Activated T-cell treated with anti-CD3 and anti-CD28 coated beads, Interleukin-2, amount 50 U/mL, for 24 hours (primary cell): ENCODE data around the gene SPPL2A.
A peak's percentile ranks its signal among the peaks of the same experiment; 100 is the strongest.
"Not testable (repeated sequence)": the region's sequence is repeated elsewhere in the genome, so short reads cannot be mapped to it uniquely, and the experiment has no call there.

Source experiments
- DNase-seq: peaks from one replicate; pipeline ENCODE4 v3.0.0-alpha.2; 2020
- H3K27ac Mint-ChIP-seq: 2 replicates; pipeline ENCODE4 v1.8.0; 2020; ENCODE audit warnings: mild to moderate bottlenecking, mixed read lengths
- H3K27me3 Mint-ChIP-seq: 2 replicates; pipeline ENCODE4 v1.8.0; 2020; ENCODE audit warnings: mixed read lengths
- H3K36me3 Mint-ChIP-seq: 2 replicates; pipeline ENCODE4 v1.8.0; 2020; ENCODE audit warnings: low read depth, mixed read lengths
- H3K4me1 Mint-ChIP-seq: 2 replicates; pipeline ENCODE4 v1.8.0; 2020; ENCODE audit warnings: low read depth, mixed read lengths
- H3K4me3 Mint-ChIP-seq: 2 replicates; pipeline ENCODE4 v1.8.0; 2020; ENCODE audit warnings: mild to moderate bottlenecking, moderate library complexity, mixed read lengths
- H3K9me3 Mint-ChIP-seq: 2 replicates; pipeline ENCODE4 v1.8.0; 2020; ENCODE audit warnings: mixed read lengths

The SPPL2A gene, protein sequence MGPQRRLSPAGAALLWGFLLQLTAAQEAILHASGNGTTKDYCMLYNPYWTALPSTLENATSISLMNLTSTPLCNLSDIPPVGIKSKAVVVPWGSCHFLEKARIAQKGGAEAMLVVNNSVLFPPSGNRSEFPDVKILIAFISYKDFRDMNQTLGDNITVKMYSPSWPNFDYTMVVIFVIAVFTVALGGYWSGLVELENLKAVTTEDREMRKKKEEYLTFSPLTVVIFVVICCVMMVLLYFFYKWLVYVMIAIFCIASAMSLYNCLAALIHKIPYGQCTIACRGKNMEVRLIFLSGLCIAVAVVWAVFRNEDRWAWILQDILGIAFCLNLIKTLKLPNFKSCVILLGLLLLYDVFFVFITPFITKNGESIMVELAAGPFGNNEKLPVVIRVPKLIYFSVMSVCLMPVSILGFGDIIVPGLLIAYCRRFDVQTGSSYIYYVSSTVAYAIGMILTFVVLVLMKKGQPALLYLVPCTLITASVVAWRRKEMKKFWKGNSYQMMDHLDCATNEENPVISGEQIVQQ

DNA sequence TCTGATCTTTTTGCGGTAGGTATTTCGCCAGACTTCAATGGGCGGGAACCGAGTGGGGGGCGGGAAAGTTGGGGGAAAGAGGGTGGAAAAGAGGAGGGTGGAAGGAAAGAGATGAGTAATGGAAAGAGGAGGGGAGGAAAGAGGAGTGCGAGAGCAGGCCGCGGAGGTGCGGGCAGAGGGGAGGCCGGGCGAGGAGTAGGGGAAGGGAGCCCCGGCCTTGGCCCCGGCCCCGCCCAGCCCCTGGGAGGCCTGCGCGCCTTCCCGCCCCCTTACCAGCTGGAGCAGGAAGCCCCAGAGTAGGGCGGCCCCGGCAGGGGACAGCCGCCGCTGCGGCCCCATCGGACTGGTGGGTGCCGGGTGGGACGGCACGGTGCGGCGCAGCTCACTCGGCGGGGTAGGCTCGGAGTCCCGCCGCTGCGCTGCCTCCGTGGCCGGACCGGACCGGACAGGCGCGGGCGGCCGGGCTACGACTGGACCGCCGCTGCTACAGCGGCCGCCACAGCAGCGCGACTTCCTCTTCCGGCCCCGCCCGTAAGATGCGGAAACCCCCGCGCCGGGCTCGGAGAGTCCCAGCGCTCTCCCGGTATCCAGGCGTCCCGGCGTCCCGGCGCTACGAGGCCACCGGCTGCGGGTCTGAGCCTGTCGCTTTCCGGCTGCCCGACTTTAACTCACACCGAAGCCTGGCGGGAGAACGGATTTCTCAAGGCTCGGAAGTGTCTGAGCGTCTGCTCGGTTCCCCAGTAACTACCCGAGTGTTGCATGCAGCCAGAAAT is at the start of gene SPPL2A:
SPPL2A (minus strand) TSS at position 512 of the 773 bp plus-strand sequence; CDS start at position 339, 173 bp downstream.
- peak within 1 kb of the TSS; percentile 88 for H3K4me3 Mint-ChIP-seq
- H3K9me3 Mint-ChIP-seq: no peaks in the 10 kb centered on the region
- H3K4me1 Mint-ChIP-seq: peaks cover 66% of the 10 kb centered on the region
- peak within 1 kb of the TSS; percentile 98 for H3K27ac Mint-ChIP-seq
- peak; percentile 90 for DNase-seq
- H3K27me3 Mint-ChIP-seq: no peaks in the 10 kb centered on the region
- peaks cover 38% of the 10 kb centered on the region for H3K36me3 Mint-ChIP-seq

DNA sequence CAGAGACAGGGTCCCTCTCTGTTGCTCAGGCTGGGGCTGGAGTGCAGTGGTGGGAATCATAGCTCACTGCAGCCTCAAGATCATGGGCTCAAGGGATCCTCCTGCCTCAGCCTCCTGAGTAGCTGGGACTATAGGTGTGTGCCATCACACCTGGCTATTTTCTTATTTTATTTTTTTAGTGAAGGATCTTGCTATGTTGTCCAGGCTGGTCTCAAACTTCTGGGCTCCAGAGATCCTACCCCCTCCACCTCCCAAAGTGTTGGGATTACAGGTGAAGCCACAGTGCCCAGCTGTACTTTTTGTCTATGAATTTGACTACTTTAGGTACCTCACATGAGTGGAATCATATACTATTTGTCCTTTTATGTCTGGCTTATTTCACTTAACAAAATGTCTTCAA is 49.1 kb upstream of the SPPL2A start:
- no peaks in the 10 kb centered on the region for H3K4me1 Mint-ChIP-seq
- no peak for DNase-seq
- H3K27ac Mint-ChIP-seq: no peak overlapping the region
- no peak overlapping the region for H3K4me3 Mint-ChIP-seq
- H3K27me3 Mint-ChIP-seq: no peaks in the 10 kb centered on the region
- H3K9me3 Mint-ChIP-seq: no peaks in the 10 kb centered on the region
- H3K36me3 Mint-ChIP-seq: no peaks in the 10 kb centered on the region

DNA sequence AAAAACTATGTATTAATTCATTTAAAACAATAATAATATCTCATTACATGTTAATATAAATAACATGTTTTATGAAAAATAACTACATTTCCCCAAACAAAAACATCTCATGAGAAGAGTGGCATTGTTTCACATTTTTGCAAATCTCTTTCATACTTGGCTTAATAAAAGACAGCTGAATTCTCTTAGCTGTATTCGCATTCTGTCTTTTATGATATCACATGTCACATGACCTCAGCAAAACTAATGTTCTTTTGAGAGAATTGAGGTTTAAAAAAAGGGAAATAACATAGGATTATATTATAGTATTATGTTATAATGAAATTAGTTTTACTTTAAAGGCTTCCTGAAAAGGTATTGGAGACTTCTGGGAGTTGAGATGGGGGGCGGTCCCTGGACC is 48.4 kb upstream of the SPPL2A start:
- Mint-ChIP-seq H3K9me3 (no peaks in the 10 kb centered on the region), H3K4me3 (no peak overlapping the region), H3K27me3 (no peaks in the 10 kb centered on the region), H3K4me1 (no peaks in the 10 kb centered on the region), H3K36me3 (no peaks in the 10 kb centered on the region), H3K27ac (no peak overlapping the region)
- no peak for DNase-seq

DNA sequence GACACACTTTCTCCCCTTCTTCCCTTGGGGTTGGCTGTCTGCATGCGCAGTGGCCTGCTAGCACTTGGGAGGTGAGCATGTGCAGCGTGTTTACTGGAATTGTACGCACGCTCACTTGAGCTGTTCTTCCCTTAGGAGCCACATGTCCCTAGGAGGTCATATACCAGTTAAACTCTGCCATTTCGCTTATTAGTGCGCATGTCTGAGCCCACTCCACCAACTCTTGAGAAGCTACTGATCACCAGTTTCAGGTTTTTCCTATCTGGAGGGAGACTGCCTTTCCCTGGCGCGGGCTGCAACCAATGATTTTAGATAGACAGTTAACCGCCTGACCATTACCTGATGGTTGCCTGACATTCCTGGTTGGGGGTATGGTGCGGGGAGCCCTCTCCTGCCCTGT is 47.6 kb upstream of the SPPL2A start:
- Mint-ChIP-seq H3K4me1 (no peaks in the 10 kb centered on the region), H3K36me3 (no peaks in the 10 kb centered on the region), H3K27ac (no peak overlapping the region), H3K9me3 (no peaks in the 10 kb centered on the region), H3K27me3 (no peaks in the 10 kb centered on the region), H3K4me3 (no peak overlapping the region)
- no peak for DNase-seq

DNA sequence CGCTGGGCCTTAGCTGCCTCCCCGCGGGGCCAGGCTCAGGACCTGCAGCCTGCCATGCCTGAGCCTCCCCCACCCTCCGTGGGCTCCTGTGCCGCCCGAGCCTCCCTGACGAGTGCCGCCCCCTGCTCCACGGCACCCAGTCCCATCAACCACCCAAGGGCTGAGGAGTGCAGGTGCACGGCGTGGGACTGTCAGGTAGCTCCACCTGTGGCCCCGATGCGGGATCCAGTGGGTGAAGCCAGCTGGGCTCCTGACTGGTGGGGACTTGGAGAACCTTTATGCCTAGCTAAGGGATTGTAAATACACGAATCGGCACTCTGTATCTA is 46.6 kb upstream of the SPPL2A start:
- H3K36me3 Mint-ChIP-seq, H3K4me3 Mint-ChIP-seq, H3K4me1 Mint-ChIP-seq, DNase-seq, H3K27ac Mint-ChIP-seq, H3K9me3 Mint-ChIP-seq, H3K27me3 Mint-ChIP-seq: not testable (repeated sequence)

DNA sequence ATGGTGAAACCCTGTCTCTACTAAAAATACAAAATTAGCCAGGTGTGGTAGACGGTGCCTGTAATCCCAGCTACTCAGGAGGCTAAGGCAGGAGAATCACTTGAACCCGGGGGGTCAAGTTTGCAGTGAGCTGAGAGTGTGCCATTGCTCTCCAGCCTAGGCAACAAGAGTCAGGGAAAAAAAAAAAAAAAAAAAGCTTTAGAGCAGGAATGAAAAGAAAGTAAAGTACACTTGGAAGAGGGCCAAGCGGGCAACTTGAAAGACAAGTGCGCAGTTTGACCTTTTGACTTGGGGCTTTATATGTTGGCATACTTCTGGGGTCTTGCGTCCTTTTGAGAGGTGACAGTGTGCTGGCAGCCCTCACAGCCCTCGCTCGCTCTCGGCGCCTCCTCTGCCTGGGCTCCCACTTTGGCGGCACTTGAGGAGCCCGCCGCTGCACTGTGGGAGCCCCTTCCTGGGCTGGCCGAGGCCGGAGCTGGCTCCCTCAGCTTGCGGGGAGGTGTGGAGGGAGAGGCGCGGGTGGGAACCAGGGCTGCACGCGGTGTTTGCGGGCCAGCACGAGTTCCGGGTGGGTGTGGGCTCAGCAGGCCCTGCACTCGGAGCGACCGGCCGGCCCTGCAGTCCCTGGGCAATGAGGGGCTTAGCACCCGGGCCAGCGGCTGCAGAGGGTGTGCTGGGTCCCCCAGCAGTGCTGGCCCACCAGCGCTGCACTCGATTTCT is 46.1 kb upstream of the SPPL2A start:
- H3K9me3 Mint-ChIP-seq, H3K27me3 Mint-ChIP-seq, DNase-seq, H3K36me3 Mint-ChIP-seq, H3K27ac Mint-ChIP-seq, H3K4me3 Mint-ChIP-seq, H3K4me1 Mint-ChIP-seq: not testable (repeated sequence)

DNA sequence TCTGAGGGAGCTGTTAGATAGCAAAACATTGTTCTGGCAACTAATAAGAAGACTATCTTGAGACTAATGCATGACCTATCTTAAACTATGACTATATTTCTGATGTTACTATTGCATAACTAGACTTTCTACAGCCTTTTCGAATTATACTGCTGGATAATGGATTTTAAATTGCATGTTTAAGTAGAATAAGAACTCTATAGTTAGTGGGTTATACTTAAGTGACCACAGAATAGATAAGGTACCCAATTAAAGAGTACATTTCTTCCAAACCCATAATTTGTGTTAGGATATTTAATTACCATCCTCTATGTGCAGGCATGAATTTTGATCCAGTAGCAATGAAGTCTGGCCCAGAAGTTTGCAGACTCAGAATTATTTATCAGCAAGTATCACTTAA is 44.6 kb upstream of the SPPL2A start:
- Mint-ChIP-seq H3K27me3 (no peaks in the 10 kb centered on the region), H3K9me3 (no peaks in the 10 kb centered on the region), H3K36me3 (no peaks in the 10 kb centered on the region), H3K27ac (no peak overlapping the region), H3K4me1 (no peaks in the 10 kb centered on the region), H3K4me3 (no peak overlapping the region)
- no peak for DNase-seq

DNA sequence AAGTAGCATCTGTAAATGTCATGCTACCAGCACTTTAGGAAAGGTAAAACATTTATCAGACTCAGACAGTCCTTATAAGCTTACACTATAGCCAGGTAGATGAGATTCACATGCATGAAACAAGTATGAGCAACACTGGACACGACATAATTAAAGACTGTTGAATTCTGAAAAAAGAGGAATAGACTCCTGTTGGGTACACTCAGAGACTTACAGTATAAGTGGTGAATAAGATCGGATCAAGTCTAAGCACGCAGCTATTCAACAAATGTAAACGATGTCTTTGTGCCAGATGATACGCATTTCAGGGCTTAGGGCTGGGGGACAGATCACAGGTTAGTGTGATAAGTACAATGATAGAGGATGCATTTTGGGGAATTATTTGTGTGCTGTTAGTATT is 43.2 kb upstream of the SPPL2A start:
- no peaks in the 10 kb centered on the region for H3K4me1 Mint-ChIP-seq
- no peak overlapping the region for H3K4me3 Mint-ChIP-seq
- no peak for DNase-seq

DNA sequence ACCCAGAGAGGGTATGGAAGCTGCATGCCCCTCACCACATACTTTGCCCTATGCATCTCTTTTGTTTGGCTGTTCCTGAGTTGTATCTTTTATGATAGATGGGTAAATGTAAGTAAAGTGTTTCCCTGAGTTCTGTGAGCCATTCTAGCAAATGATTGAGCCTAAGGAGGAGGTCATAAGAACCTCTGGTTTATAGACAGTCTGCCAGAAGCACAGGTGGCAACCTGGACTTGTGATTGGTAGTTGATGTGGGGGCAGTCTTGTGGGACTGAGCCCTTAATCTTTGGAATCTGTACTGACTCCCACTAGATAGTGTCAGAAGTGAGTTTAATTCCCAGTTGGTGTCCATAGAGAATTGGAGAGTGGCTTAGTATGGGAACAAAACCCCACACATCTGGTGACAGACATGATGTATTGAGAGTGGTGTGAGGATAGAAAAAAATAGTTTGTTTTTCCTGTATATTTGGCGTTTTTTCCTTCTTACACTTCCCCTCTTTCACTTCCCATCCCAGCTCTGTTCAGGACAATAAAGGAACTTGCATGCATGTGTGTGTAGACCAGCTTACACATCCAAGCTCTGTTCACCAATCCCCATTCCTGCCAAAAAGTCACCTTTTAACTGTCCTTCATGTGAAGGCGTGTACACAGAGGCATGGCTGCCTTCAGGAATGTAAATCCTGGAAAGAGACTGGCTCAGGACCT is 38.1 kb upstream of the SPPL2A start:
- no peak for DNase-seq
- Mint-ChIP-seq H3K4me1 (peaks cover 2% of the 10 kb centered on the region), H3K27me3 (no peaks in the 10 kb centered on the region), H3K4me3 (no peak overlapping the region), H3K9me3 (no peaks in the 10 kb centered on the region), H3K27ac (no peak overlapping the region), H3K36me3 (no peaks in the 10 kb centered on the region)

More for the DNA sequence above, 43.2 kb upstream of the SPPL2A start:
- Mint-ChIP-seq H3K27ac (no peak overlapping the region), H3K36me3 (no peaks in the 10 kb centered on the region), H3K9me3 (no peaks in the 10 kb centered on the region), H3K27me3 (no peaks in the 10 kb centered on the region)

DNA sequence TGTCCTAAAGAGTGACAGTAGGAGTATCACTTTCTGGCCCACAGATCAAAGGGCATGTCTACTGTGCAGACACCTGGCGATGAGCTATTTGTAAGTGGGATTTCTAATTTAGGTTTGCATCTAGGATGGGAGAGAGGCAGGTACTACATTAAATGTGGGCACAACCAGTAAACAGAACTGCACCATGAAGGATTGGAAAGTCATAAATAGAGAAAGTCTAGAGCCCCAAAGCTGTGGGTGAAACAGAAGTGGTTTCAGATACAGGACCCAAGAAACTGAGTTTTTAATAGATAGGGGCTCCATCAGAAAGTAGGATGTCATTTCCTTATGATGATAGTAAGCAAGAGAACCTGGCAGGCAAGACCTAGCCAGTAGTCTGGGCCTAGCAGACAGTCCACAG is 35.2 kb upstream of the SPPL2A start:
- DNase-seq: no peak
- no peak overlapping the region for H3K4me3 Mint-ChIP-seq
- H3K36me3 Mint-ChIP-seq: no peaks in the 10 kb centered on the region
- H3K27me3 Mint-ChIP-seq: no peaks in the 10 kb centered on the region
- no peaks in the 10 kb centered on the region for H3K9me3 Mint-ChIP-seq
- no peak overlapping the region for H3K27ac Mint-ChIP-seq
- peaks cover 2% of the 10 kb centered on the region for H3K4me1 Mint-ChIP-seq

DNA sequence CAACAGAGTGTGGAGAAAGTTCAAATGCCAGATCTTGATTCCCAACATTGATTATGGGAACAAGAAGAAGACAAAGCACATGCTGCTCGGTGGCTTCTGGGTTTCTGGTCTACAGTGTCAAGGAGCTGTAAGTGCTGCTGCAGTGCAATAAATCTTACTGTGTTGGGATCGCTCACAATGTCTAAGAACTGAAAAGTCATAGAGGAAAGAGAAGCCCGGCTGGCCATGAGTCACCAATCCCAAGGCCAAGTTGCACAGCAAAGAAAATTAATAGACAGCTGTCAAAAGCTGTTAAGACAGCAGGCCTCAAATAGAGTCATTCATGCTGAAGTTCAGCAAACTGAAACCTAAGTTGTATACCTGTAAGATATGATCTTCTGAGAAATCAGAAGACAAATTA is 33.2 kb upstream of the SPPL2A start:
- Mint-ChIP-seq H3K4me3 (no peak overlapping the region), H3K27me3 (no peaks in the 10 kb centered on the region), H3K27ac (no peak overlapping the region), H3K4me1 (peaks cover 2% of the 10 kb centered on the region), H3K36me3 (no peaks in the 10 kb centered on the region), H3K9me3 (no peaks in the 10 kb centered on the region)
- no peak for DNase-seq

DNA sequence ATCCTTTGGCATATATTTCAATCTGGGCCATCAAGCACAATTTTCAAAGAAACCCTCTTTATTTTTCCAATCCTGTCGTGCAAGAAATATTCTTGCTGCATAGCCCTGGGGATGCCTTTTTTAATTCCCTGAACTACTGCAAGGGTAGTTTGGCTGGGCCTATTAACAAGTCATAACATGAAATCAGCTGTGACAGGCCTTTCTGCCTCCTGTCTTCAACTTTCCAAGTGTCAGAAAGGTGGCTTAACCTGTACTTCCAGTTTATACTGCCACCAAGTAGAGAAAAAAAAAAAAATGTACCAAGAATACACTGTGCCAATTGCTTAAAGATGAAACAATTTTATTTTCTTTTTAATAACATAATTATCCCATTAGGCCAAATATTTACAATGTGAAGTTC is 32.4 kb upstream of the SPPL2A start:
- Mint-ChIP-seq H3K9me3 (no peaks in the 10 kb centered on the region), H3K36me3 (no peaks in the 10 kb centered on the region), H3K4me1 (peaks cover 2% of the 10 kb centered on the region), H3K27ac (no peak overlapping the region), H3K4me3 (no peak overlapping the region), H3K27me3 (no peaks in the 10 kb centered on the region)
- DNase-seq: no peak

DNA sequence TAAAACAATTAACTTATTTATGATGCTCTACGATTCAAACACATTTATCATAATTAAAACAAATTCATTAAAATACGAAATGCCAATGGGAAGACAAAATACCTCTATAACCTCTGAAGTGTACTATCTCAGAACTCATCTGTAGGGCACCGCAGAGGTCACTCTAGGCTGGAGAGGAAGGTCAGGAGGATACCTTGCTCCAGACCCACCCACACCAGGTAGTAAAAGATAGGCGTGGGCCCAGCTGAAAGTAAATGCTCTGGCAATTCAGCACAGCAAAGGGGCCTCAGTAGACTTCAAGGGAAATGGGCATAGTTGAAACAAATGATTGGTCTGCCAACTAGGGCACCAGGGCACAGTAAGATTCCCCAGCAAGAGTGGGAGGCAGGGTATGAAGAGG is 26.0 kb upstream of the SPPL2A start:
- Mint-ChIP-seq H3K9me3 (no peaks in the 10 kb centered on the region), H3K4me3 (no peak overlapping the region), H3K27ac (no peak overlapping the region), H3K4me1 (no peaks in the 10 kb centered on the region), H3K36me3 (no peaks in the 10 kb centered on the region), H3K27me3 (no peaks in the 10 kb centered on the region)
- no peak for DNase-seq

DNA sequence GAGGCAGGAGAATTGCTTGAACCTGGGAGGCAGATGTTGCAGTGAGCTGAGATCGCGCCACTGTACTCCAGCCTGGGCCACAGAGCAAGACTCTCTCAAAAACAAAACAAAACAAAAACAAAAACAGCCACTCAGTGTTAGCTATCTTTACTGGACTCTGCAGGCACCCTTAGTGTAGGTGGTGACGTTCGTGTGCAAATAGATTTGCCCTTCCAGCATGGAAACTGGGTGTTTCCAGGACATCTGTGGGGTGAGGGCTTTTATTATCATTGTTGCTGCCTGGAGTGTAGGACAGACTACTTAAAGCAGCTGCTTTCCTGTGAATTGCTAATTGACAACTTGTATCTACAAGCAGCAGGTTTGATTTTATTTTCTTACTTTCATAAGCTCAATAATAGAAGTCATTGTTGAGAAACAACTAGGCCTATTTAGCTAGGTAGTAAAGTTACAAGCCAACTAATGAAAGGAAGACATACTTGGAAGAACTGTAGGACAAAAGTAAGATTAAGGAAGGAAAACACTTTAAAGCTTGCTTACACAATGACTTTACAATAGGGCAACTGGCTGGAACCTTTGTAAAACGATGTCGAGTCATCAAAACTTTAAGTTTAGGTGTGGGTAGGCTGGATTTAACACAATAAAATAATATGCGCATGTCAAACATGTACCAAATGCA is 25.4 kb upstream of the SPPL2A start:
- H3K27me3 Mint-ChIP-seq: no peaks in the 10 kb centered on the region
- no peaks in the 10 kb centered on the region for H3K36me3 Mint-ChIP-seq
- no peak overlapping the region for H3K4me3 Mint-ChIP-seq
- H3K9me3 Mint-ChIP-seq: no peaks in the 10 kb centered on the region
- no peak overlapping the region for H3K27ac Mint-ChIP-seq
- DNase-seq: no peak
- H3K4me1 Mint-ChIP-seq: no peaks in the 10 kb centered on the region
